Tibial nerve (tissue), 4 donors: ENCODE data around the gene TMEM272. TPM values are rescaled to one million over a fixed set of nuclear protein-coding genes. Genes with fewer than 3 reads are reported as not detected.

Experiments used
- DNase-seq, 2 donors: peaks; one replicate each; pipeline ENCODE4 v3.0.0-alpha.2; 2019; ENCODE audit warnings: low spot score in 2 of 2
- H3K27ac ChIP-seq, 4 donors: fragments of 200-600 bp; sonication (generic) in 3 of 4; one replicate each; pipeline ENCODE4 v1.5.1; 2017 to 2019; ENCODE audit warnings: mild to moderate bottlenecking in 1 of 4
- H3K27me3 ChIP-seq, 2 donors: fragments of 200-600 bp; sonication (generic) in 1 of 2; one replicate each; pipeline versions ENCODE4 v1.5.1 to v1.6.0; 2017 to 2019
- H3K36me3 ChIP-seq, 3 donors: fragments of 200-600 bp; sonication (generic); one replicate each; pipeline ENCODE4 v1.5.1; 2018 to 2019
- H3K4me1 ChIP-seq, 4 donors: fragments of 200-600 bp; sonication (generic) in 3 of 4; one replicate each; pipeline ENCODE4 v1.5.1; 2017 to 2019
- H3K4me3 ChIP-seq, 4 donors: fragments of 200-600 bp; sonication (generic) in 3 of 4; one replicate each; pipeline ENCODE4 v1.5.1; 2017 to 2019; ENCODE audit warnings: mild to moderate bottlenecking in 1 of 4, moderate library complexity in 1 of 4
- H3K9me3 ChIP-seq, 4 donors: fragments of 200-600 bp; sonication (generic) in 3 of 4; one replicate each; pipeline ENCODE4 v1.5.1; 2017 to 2019
- EP300 ChIP-seq, 2 donors: sonication (generic); formaldehyde crosslinking; IDR thresholded peaks; one replicate each; pipeline ENCODE4 v1.6.1; 2017; ENCODE audit warnings: antibody characterized with exemption in 2 of 2, mild to moderate bottlenecking in 1 of 2
- POLR2A ChIP-seq, 2 donors: fragments of 450-650 bp; IDR thresholded peaks; one replicate each; pipeline ENCODE4 v1.6.1; 2017; ENCODE audit warnings: antibody characterized with exemption in 2 of 2, mild to moderate bottlenecking in 2 of 2, moderate library complexity in 2 of 2
- WGBS, 2 donors: methylation state at CpG; one replicate each; pipeline ENCODE4 v1.1.5; 2018; 5-methylcytosine and 5-hydroxymethylcytosine counted together
- total RNA-seq, 4 donors: library from RNA; depleted of rRNA; stranded (reverse); fragments of >200 nt; gene quantifications; one replicate each; pipeline ENCODE4 v1.1.0, GENCODE V29; 2016
- TF ChIP-seq, protein P1 (sequence below), 5 experiments: fragments of 200-600 bp in 3 of 5; fragments of 450-650 bp in 2 of 5; sonication (generic) in 3 of 5; IDR thresholded peaks; one replicate each; pipeline ENCODE4 v1.5.1; 2016 to 2019; ENCODE audit warnings: antibody characterized with exemption in 5 of 5, mild to moderate bottlenecking in 3 of 5, moderate library complexity in 2 of 5

Gene TMEM272
- total RNA-seq, 4 donors from 2014 or later = not detected

DNA sequence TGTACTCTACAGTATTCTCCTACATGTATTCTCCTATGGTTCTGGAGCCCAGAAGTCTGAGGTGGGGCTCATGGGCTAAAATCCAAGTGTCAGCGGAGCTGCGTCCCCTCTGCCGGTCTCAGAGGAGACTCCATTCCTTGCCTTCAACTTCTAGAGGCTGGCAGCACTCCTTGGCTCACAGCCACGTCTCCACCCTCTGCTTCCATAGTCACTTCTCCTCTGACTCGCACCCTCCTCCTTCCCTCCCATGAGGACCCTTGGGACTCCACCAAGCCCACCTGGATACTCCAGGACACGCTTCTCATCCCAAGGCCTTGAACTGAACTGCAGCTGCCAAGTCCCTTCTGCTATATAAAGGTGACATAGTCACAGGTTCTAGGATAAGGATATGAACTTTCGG, 68.8 kb downstream of the TMEM272 start:
- Histone ChIP-seq H3K4me3 (no peak overlapping the region), H3K36me3 (peaks cover 0 to 36% (median 0%) of the 10 kb centered on the region in 3 donors), H3K9me3 (no peaks in the 10 kb centered on the region), H3K4me1 (peaks cover 0 to 4% (median 1%) of the 10 kb centered on the region in 4 donors), H3K27ac (no peak overlapping the region), H3K27me3 (no peaks in the 10 kb centered on the region)
- no peak for DNase-seq
- TF ChIP-seq POLR2A (IDR thresholded peaks at IDR 0.05) = no peak
- TF ChIP-seq, protein P1, sequence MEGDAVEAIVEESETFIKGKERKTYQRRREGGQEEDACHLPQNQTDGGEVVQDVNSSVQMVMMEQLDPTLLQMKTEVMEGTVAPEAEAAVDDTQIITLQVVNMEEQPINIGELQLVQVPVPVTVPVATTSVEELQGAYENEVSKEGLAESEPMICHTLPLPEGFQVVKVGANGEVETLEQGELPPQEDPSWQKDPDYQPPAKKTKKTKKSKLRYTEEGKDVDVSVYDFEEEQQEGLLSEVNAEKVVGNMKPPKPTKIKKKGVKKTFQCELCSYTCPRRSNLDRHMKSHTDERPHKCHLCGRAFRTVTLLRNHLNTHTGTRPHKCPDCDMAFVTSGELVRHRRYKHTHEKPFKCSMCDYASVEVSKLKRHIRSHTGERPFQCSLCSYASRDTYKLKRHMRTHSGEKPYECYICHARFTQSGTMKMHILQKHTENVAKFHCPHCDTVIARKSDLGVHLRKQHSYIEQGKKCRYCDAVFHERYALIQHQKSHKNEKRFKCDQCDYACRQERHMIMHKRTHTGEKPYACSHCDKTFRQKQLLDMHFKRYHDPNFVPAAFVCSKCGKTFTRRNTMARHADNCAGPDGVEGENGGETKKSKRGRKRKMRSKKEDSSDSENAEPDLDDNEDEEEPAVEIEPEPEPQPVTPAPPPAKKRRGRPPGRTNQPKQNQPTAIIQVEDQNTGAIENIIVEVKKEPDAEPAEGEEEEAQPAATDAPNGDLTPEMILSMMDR (IDR thresholded peaks at IDR 0.05) = no peak
- no peak for TF ChIP-seq EP300 (IDR thresholded peaks at IDR 0.05)
- WGBS, 2 donors = 87 to 92% methylated on average over 7 of the region's 7 CpGs

DNA sequence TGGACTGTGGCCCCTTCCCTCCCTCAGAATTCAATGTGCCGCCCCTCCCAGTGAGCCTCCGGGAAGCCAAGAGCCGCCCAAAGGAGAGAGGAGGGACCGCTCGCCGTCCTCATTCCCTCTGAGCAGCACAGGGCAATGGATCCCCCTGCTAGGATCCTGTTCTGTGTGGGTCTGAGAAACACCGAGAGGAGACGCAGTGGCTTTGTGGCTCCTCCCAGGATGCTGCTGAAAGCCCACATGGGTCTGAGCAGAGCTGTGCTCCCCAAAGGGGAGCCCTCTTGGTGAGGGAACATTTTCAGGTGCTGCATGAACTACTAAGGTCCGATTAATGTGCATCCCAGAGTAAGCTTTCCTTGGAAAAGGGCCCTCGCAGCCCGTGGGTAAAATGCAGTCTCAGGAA, 71.5 kb downstream of the TMEM272 start:
- no peak for DNase-seq
- Histone ChIP-seq H3K27ac (no peak overlapping the region), H3K9me3 (no peaks in the 10 kb centered on the region), H3K4me3 (no peak overlapping the region), H3K36me3 (peaks cover 0 to 47% (median 0%) of the 10 kb centered on the region in 3 donors), H3K27me3 (no peaks in the 10 kb centered on the region), H3K4me1 (peaks cover 0 to 30% (median 14%) of the 10 kb centered on the region in 4 donors)
- 85 to 87% methylated on average over 11 of the region's 11 CpGs for WGBS, 2 donors
- TF ChIP-seq EP300 (IDR thresholded peaks at IDR 0.05) (no peak), POLR2A (IDR thresholded peaks at IDR 0.05) (no peak)
- TF ChIP-seq, protein P1 (IDR thresholded peaks at IDR 0.05) = no peak

DNA sequence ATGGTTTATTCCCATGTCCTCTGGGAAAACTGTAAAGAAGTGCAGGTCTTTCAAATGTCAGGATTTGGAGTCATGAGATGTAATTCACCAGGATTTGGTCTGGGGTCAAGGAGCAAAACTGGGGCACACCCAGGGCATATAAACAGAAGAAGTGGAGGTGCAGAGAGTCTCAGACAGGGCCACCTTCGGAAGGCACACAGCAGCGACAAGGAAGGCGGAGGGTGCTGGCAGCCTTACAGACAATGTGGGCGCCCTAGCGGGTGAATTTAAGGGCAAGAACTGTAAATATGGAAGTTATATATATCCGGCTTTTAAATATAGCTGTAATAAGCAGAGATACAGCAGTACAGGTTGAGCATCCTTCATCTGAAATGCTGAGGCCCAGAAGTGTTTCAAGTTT, 72.2 kb downstream of the TMEM272 start:
- H3K27ac ChIP-seq = peak overlapping the region in 1 of 4 donors; percentile 96
- peaks cover 0 to 34% (median 16%) of the 10 kb centered on the region in 4 donors for H3K4me1 ChIP-seq
- WGBS, 2 donors = 82 to 91% methylated on average over 6 of the region's 6 CpGs
- H3K9me3 ChIP-seq = no peaks in the 10 kb centered on the region
- H3K27me3 ChIP-seq = no peaks in the 10 kb centered on the region
- TF ChIP-seq, protein P1 (IDR thresholded peaks at IDR 0.05) = no peak
- TF ChIP-seq EP300 (IDR thresholded peaks at IDR 0.05) = no peak
- no peak for TF ChIP-seq POLR2A (IDR thresholded peaks at IDR 0.05)
- no peak for DNase-seq
- peaks cover 0 to 50% (median 0%) of the 10 kb centered on the region in 3 donors for H3K36me3 ChIP-seq
- no peak overlapping the region for H3K4me3 ChIP-seq

DNA sequence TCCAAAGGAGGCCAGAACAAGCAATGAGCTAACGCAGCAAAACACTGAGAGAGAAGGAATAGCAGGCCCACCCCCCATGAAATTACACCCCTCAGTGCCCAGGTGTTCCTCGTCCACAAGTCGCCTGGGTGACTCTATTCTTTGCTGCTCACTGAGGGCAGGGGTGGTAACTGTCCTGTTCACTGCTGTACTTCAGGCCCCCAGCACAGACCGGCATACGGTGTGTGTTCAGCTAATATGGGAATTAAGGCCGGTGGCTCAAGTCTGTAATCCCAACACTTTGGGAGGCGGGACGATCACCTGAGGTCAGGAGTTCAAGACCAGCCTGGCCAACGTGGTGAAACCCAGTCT, 72.9 kb downstream of the TMEM272 start:
- Histone ChIP-seq H3K9me3 (no peaks in the 10 kb centered on the region), H3K4me3 (no peak overlapping the region), H3K27ac (peak overlapping the region in 1 of 4 donors; percentile 96), H3K4me1 (peaks cover 0 to 34% (median 16%) of the 10 kb centered on the region in 4 donors), H3K27me3 (no peaks in the 10 kb centered on the region), H3K36me3 (peaks cover 0 to 54% (median 0%) of the 10 kb centered on the region in 3 donors)
- no peak for TF ChIP-seq EP300 (IDR thresholded peaks at IDR 0.05)
- TF ChIP-seq POLR2A (IDR thresholded peaks at IDR 0.05) = no peak
- TF ChIP-seq, protein P1 (IDR thresholded peaks at IDR 0.05) = no peak
- WGBS, 2 donors = 88% methylated on average over 9 of the region's 9 CpGs
- no peak for DNase-seq

DNA sequence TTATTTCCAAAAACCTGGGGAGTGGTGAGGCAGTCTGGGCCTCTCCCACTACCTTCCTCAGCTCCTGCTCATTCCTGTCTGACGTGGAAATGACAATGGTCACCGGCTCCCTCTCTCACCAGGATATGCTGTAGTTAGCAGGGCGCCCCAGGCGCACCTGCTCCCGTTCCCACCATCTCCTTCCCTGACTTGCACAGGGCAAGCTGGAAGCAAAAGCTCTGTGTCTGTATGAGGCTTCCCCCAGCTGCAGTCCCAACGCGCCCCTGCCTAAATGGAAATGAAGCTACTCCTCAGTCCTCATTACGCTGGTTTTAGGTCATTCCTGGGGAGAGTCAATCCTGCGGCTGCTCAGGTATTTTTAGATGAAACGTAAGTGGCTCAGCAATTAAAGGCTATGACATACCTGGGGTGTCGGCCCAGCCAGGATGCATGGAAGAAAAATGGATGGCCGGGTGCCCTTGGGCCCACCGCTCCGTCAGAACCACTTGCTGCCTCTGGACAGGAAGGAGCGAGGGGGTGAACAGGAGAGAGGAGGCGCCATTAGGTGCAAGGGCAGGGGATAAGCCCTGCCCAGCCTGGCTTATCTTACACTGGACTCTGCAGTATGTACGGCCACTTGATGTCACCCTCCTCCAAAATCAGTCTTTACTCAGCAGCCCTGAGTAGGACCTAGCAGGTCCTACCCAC, 73.4 kb downstream of the TMEM272 start:
- peaks cover 0 to 34% (median 16%) of the 10 kb centered on the region in 4 donors for H3K4me1 ChIP-seq
- H3K36me3 ChIP-seq = peaks cover 0 to 53% (median 0%) of the 10 kb centered on the region in 3 donors
- DNase-seq = no peak
- no peak for TF ChIP-seq POLR2A (IDR thresholded peaks at IDR 0.05)
- TF ChIP-seq EP300 (IDR thresholded peaks at IDR 0.05) = no peak
- H3K27me3 ChIP-seq = no peaks in the 10 kb centered on the region
- 90 to 94% methylated on average over 17 of the region's 17 CpGs for WGBS, 2 donors
- no peaks in the 10 kb centered on the region for H3K9me3 ChIP-seq
- H3K27ac ChIP-seq = peak overlapping the region in 3 of 4 donors; percentile 79 to 96 (median 84)
- no peak overlapping the region for H3K4me3 ChIP-seq
